ENCODE results near the gene AP1G1.

GRCh38 chr16:71840052-71840451 lies 31.4 kb upstream of the AP1G1 start:
- TF ChIP-seq ZBTB21 (tag by site-specific recombination; IDR thresholded peaks at IDR 0.05) (no peak), HOXD13 (CRISPR knock-in tag; IDR thresholded peaks at IDR 0.05; ENCODE audit: borderline replicate concordance) (no peak), ZNF19 (tag by site-specific recombination; IDR thresholded peaks at IDR 0.05; ENCODE audit: low read depth) (no peak), CTCF (tag by site-specific recombination; IDR thresholded peaks at IDR 0.05) (no peak), ZNF311 (tag by site-specific recombination; IDR thresholded peaks at IDR 0.05; ENCODE audit: borderline replicate concordance) (no peak), ZNF274 (IDR thresholded peaks at IDR 0.05; ENCODE audit: low read length) (no peak), ZNF274 (tag by site-specific recombination; IDR thresholded peaks at IDR 0.05; ENCODE audit: borderline replicate concordance) (no peak)

Data from HEK293 (cell line).